NCI-H2196 treated with DMSO at 0.1 percent for 48 hours (cell line): Measurements from ENCODE around the gene RPL7L1.
"Not testable (repeated sequence)": the region's sequence is repeated elsewhere in the genome, so short reads cannot be mapped to it uniquely, and the experiment has no call there.

ENCODE experiments used
- DNase-seq: peaks from one replicate; lab custom pipeline; 2025; ENCODE audit not compliant: unreplicated experiment; lab: John Stamatoyannopoulos, UW

Gene RPL7L1

DNA sequence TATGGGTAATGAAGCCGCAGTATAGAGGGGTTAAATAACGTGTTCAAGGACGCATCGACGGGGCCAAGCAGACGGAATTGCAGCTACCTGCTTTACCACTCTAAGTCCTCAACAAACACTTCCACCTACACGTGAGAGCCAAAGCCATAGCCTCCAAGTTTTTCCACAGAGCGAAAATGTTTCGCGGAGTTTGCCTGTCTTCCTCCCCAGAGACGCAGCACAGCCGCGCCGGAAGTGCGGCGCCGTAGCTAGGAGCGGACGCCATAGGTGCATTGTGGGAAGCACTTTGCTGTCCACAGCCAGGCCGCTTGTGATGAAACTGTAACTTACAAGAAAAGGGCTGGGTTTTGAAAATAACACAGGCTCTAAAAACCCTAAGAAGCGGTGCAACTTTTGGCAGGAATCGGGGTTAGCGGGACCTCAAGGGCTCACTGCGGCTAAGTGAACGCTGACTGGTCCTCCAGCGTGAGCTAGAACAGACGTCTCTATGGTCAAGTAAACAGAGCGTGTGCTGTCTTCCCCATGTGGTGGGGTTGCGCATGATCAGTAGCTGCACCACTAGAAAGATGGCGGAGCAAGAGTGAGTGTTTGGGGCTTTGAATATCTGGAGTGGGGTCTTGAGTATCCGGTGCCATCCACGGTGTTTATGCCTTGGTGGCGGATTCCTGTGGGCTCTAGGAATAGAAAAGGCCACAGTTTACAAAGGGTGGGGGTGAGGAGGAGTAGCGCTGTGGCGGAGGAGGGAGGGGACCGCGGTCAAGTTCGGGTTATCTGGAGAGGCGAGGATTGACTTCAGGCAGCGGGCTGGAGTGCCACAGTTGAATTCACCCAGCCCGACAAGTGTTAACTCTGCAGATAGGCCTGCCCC, at the start of gene RPL7L1:
TSS of gene RPL7L1 (plus strand) at position 245 of the 868 bp plus-strand sequence. CDS start at position 540, 295 bp downstream.
- DNase-seq: peak; percentile 78

DNA sequence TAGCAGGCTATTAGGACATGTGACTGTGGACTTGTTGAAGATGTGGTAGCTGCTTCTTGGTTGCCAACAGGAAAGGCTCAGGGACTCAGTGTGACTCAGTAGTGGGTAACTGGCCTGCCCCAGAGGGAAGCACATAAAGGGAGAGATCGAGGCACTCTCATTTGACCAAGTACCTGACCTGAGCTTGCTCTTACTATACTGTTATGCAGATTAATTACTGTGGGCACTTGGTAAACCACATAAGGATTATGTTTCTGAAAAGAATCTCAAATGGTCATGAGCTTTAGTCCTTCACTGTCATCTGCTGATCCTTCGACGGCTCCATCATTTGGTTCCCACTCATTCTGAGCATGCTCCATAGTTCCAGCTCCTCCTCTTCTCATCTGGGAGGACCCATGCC, 48.2 kb upstream of the RPL7L1 start:
- no peak for DNase-seq

DNA sequence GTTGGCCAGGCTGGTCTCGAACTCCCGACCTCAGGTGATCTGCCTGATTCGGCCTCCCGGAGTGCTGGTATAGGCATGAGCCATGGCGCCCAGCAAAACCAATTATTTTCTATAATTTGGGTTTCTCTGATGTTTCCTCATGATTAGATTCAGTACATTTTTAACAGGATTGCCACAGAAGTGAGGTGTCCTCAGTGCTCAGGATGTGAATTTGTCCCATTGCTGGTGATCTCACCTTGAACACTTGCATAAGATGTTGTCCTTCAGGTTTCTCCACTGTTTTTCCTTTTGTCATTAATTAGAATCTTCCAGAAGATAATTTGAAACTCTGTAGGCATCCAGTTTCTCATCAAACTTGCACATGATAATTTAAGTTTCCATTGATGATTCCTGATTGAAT, 45.4 kb upstream of the RPL7L1 start:
- no peak for DNase-seq

DNA sequence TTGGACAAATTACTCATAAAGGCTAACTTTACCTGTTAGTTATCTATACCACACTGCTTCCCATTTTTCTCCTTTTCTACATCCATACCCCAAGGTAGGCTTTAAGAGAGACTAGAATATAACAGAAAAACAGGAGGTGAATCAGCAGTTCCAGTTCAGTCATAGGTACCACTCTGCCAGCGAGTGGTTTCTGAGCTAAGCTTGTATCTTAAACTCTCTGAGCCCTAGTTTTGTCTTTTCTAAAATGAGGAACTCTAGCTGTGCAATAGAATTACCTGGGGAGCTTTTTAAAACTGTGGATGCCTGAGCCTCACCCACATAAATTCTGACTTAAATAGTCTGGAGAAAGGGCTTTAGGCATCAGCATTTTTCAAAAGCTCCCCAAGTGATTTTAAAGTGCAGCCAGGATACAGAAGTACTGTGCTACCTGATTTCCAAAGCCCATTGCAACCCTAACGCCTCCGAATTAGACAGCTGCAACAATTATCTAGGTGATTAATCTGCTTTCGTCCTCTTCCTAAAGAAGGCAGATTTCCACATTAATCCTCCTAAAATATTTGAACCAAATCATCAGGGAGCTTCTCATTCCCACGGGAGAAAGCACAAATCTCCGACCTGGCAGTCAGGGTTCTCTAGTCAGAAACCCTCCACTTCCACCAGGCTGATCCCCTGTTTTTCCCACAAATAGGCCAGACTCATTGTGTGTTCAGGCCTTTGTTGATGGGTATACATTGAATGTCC, 37.4 kb upstream of the RPL7L1 start:
- no peak for DNase-seq

DNA sequence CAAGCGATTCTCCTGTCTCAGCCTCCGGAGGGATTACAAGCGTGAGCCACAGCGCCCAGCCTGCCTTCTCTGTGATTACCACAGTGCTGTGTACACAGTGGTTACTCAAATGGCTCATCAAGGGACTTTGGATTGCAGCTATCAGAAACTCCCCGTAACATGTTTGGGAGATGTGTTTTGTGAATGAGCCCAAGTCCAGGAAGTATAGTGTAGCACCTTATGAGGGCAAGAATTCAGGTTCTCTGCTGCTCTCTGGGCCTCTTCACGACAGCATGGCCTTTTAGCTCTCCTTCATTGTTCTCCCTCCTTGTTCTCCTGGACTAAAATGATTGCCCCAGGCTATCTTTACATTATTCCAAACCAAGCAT, 34.1 kb upstream of the RPL7L1 start:
- no peak for DNase-seq

DNA sequence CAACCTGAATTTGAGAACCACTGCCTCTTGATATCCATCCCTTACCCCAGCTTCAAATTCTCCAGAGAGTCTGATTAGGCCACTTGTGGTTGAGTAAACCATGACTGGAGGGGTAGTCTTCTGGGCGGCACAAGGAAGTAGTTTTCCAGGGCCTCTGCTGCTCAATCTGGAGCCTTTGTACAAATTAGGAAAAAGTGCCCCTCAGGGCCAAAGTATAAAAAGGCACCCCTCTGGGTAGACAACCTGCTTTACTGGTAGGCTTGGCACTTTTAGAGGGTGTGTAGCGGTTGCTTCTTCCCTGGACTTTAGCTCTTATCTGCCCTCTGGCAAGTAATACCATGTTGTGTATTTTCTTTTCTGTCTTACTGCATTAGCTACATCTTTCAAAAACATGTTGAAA, 32.9 kb upstream of the RPL7L1 start:
- no peak for DNase-seq

DNA sequence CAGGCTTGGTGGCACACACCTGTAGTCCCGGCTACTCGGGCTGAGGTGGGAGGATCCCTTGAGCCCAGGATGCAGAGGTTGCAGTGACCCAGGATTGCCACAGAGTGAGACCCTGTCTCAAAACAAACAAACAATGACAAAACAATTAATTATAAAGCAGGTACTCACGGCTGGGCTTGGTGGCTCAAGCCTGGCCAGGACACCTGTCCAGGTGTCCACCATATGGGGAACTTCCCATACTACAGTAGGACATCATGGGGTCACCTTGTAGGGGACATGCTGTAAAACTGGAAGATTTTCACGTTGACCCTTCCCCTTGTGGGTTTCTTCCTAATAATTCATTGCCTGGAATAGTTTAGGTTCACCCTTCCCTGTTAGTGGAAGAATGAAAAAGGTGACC, 30.7 kb upstream of the RPL7L1 start:
- no peak for DNase-seq

DNA sequence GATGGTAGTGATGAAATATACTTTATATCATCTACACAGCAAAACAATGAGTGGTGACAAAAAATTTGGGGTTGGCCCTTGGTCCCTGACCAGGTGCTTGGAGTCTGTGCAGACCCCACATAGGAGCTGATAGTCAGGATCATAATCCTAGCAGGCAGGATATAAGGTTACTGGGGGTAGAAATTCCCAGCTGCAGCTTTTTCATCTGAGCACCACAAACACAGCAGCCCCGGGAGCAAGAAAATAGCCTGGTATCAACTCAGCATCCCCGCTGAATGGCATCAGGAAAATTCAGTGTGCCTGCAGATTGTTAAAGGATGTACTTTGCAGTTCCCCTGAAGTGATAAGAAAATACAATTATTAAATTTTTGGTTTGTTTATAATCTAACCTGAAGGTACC, 27.8 kb upstream of the RPL7L1 start:
- no peak for DNase-seq

DNA sequence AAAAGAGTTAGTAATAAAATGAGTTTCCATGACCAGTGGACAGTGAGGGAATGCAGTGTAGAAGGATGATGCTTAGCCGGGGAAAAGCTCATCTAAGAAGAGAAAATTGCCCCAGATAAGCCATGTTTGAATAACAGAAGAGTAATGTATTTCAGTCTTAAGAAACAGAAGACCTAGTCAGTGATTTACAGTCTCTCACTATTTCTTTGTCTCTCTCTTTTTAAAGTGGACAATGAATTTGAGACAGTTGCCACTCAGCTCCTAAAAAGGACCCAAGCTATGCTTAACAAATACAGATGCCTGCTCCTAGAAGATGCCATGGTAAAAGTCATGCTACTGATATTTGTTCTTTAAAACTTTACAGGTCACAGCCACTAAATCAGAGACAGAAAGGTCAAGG, 19.4 kb upstream of the RPL7L1 start:
- DNase-seq: no peak

DNA sequence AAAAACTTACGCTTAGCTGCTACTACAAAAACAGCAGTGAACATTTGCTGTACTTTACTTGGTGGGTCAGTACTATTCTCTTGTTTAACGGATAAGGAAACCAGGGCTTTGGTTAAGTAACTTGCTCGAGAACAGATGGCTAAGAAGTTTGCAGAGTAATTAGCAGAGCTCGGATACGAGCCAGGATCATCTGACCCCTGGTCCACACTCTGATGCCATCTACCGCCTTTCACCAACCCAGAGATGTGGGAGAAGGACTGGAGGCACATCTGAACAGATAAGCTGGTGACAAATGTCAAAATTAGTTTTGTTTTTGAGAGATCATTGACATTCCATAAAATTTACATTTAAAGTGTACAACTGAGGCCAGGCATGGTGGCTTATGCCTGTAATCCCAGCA, 18.9 kb upstream of the RPL7L1 start:
- DNase-seq: no peak

DNA sequence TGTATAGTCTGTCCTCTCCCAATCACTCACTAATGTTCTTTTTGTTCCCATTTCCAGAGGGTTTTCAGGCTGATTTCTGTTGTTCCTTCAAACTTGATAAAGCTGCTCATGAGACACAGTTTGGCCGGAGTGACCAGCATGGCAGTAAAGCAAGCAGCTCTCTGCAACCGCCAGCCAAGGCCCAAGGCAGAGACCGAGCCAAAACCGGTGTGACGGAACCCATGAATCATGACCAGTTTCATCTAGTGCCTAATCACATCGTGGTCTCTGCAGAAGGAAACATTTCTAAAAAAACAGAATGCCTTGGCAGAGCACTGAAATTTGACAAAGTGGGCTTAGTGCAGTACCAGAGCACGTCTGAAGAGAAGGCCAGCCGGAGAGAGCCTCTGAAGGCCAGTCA, 14.8 kb upstream of the RPL7L1 start:
- no peak for DNase-seq

DNA sequence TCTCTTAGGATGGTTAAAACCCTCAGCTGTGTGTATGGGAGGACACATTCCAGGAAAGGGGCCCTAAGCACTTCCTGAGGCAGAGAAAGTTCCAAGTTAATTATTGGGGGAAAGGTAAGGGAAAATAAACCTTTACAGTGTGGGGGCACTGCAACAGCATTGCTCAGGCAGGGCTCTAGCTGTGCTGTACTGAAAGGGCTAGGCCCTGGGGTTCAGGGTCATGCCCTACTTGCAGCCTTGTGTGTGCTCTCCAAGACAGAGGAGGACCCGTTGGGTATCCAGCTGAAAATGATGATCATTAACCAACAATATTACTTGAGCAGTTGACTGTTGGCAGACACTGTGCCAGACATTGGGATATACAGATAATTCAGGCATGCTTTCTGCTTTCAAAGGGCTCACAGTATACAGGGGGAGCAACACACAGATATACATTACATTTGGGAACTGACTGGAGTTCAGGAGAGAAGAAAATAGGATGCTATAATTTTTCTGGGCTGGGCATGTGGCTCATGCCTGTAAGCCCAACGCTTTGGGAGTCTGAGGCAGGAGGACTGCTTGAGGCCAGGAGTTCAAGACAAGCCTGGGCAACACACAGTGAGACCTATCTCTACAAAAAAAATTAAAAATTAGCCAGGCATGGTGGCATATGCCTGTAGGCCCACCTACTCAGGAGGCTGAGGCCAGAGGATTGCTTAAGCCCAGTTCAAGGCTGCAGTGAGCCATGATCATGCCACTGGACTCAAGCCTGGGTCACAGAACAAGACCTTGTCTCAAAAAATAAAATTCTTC, 9.1 kb upstream of the RPL7L1 start:
- no peak for DNase-seq

DNA sequence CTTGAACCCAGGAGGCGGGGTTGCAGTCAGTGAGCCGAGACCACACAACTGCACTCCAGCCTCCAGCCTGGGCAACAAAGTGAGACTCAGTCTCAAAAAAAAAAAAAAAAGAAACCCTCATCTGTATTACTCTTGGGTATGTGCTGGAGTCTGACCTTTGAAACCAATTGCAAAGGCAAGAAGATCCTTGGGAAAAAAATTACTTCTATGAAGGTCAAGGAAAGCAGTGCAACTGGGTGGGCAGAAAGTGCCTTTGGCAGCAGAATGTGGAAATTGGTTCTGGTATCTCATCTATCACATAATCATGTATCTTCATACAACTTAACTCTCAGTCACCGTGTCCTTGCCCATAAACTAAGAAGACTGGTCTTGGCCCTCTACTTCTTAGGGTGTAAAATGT, 7.7 kb upstream of the RPL7L1 start:
- DNase-seq: no peak

DNA sequence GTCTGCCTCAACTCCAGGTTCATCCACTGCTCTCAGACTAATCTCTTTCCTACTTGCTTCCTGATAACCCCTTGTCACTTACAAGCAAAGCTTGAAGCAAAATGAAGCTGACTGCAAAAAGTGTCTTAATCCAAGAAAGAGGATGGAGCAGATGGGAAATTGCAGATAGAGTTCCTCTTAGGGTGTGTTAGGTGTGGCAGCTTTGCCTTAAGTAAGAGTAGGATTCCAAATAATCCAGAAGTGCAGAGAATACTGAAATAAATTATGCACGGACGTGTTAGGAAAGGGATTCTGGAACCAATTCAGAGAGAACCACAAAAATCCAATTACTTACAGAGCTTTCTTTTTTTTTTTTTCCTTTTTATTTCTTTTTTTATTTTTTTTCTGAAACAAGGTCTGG, 6.1 kb upstream of the RPL7L1 start:
- DNase-seq: no peak

DNA sequence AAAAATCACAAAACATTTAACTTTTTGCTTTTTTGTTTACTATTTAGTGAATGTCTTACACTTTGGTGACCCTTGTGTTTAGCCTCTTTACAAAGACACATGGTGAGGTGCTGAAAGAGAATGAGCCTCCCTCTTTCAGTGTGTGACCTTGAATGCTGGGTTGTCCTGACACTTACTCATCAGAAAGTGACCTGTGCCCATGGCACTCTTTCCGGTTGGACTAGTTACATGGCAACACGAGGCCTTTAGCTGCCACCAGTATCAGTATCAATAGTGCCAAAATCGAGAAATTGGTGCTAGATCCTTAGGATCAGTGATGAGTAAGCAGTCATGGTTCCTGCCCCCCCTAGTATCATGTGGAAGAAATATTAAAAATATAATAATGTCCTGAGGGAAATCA, 1.7 kb upstream of the RPL7L1 start:
- DNase-seq: no peak

DNA sequence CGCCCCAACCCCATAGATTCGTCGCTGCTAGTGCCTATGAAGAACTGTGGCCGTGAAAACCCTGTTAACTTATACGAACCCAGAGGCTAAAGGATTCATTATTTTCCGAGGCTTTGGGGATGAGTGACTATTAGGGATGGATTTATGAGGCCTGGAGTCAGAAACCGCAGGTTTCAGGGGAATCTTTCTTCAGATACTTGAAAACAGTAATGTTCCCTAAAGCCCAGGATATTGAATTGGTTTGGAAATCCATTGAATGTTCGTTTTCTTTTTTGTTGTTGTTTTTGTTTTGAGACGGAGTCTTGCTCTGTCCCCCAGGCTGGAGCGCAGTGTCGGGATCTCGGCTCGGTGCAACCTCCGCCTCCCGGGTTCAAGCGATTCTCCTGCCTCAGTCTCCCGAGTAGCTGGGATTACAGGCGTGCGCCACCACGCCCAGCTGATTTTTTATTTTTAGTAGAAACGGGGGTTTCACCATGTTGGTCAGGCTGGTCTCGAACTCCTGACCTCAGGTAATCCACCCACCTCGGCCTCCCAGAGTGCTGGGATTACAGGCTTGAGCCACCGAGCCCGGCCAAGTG, 913 bp downstream of the RPL7L1 start:
- not testable (repeated sequence) for DNase-seq

DNA sequence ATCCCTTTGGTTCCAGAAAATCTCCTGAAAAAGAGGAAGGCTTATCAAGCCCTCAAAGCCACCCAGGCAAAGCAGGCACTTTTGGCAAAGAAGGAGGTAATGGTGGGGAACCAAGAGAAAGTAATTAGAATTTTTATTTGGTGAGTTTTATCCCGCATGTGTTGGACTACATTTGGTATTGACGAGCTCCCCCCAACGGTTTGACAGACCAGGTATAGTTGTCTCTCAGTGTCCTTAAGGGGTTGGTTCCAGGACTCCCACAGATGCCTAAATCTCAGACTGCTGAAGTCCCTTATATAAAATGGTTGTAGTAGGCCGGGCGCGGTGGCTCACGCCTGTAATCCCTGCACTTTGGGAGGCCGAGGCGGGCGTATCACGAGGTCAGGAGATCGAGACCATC, 1.5 kb downstream of the RPL7L1 start:
- DNase-seq: not testable (repeated sequence)

DNA sequence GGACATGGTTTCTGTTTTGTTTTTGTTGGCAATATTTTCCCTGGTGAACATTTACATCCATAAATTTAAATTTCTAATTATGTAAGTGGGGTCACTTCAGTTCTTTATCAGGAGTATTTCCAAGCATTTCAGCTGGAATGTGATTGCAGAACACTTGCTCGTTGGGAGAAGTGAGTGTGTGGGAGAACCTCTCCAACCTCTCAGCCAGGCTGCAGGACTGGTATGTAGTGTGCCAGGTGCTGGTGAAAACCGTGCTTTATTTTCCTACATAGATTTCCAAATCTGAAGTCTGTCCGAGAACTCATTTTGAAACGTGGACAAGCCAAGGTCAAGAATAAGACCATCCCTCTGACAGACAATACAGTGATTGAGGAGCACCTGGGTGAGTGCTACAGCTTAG, 6.3 kb downstream of the RPL7L1 start:
- DNase-seq: no peak

DNA sequence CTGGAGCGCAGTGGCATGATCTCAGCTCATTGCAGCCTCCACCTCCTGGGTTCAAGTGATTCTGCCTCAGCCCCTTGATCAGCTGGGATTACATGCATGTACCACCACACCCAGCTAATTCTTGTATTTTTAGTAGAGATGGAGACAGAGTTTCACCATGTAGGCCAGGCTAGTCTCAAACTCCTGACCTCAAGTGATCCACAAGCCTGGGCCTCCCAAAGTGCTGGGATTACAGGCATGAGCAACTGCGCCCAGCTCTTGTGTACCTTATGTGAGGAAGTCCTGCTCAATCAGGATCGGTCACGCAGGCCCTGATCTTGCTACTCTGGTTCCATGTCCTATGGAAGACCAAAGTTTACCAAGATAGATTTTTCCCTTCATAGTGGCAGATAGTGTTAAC, 8.8 kb downstream of the RPL7L1 start:
- not testable (repeated sequence) for DNase-seq

DNA sequence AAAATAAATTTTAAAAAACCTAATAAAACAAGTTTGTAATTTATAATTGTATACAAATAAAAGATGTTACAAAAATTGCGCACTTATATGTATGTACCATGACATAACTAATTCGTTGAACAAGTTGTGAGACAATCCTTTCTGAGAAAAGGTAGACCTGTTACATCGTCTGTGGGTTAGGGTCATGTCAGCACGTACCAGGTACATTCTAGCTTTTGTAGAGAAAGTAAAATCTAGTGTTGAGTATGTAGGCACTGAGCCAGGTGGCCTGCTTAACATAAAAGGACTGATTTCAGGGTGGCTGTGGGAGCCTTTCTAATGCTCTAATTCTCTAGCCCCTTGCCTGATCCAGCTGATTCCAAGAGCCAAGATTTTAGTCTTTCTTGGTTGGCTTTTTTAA, 10.4 kb downstream of the RPL7L1 start:
- no peak for DNase-seq
